OCI-LY1 (cell line): ENCODE data around the gene PRPF38A.

ENCODE experiments used
- EZH2 ChIP-seq: fragments of 200-600 bp; sonication (generic), shearing (Covaris generic); IDR thresholded peaks from 2 replicates; pipeline ENCODE4 v1.8.0; 2017; ENCODE audit warnings: borderline replicate concordance, mixed run types, mild to moderate bottlenecking, antibody characterized with exemption, low read length, moderate library complexity, mixed read lengths
- TF ChIP-seq, protein P1 (sequence below): fragments of 200-600 bp; sonication (generic), shearing (Covaris generic); IDR thresholded peaks from 2 replicates; pipeline ENCODE4 v1.5.1; 2017; ENCODE audit warnings: mild to moderate bottlenecking, antibody characterized with exemption, low read length, moderate library complexity, mixed read lengths

DNA sequence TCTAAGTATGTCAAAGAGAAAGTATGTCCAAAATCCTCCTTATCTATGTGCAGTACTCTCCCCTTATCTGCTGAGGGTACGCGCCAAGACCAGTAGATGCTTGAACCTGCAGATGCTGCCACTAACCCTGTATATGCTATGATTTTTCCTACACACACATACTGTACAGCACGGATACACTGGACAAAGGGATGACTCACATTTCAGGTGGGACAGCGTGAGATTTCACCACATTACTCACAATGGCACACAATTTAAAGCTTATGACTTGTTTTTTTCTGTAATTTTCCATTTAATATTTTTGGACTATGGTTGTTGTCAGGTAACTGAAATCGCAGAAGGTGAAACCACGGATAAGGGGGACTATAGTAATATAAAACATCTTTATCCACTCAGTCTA lies 4.3 kb upstream of the PRPF38A start:
- TF ChIP-seq, protein P1, sequence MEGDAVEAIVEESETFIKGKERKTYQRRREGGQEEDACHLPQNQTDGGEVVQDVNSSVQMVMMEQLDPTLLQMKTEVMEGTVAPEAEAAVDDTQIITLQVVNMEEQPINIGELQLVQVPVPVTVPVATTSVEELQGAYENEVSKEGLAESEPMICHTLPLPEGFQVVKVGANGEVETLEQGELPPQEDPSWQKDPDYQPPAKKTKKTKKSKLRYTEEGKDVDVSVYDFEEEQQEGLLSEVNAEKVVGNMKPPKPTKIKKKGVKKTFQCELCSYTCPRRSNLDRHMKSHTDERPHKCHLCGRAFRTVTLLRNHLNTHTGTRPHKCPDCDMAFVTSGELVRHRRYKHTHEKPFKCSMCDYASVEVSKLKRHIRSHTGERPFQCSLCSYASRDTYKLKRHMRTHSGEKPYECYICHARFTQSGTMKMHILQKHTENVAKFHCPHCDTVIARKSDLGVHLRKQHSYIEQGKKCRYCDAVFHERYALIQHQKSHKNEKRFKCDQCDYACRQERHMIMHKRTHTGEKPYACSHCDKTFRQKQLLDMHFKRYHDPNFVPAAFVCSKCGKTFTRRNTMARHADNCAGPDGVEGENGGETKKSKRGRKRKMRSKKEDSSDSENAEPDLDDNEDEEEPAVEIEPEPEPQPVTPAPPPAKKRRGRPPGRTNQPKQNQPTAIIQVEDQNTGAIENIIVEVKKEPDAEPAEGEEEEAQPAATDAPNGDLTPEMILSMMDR = no peak
- TF ChIP-seq EZH2 = no peak
